SU-DHL-6 (cell line): ENCODE results near the gene LRFN2.

ENCODE experiments used
- H2AFZ ChIP-seq: fragments of 200-600 bp; sonication (generic); 2 replicates; pipeline ENCODE4 v1.6.1; 2014; ENCODE audit warnings: low read depth, mild to moderate bottlenecking, moderate library complexity, mixed read lengths, antibody characterized with exemption, low read length; ENCODE audit not compliant: severe bottlenecking
- H3F3A ChIP-seq: fragments of 200-600 bp; shearing (Covaris generic); 2 replicates; pipeline ENCODE4 v1.6.0; 2016; ENCODE audit warnings: antibody characterized with exemption, mild to moderate bottlenecking; ENCODE audit not compliant: insufficient read depth
- H3K27ac ChIP-seq: fragments of 200-600 bp; sonication (generic); 2 replicates; pipeline ENCODE4 v1.5.1; 2016; ENCODE audit warnings: low read depth, mild to moderate bottlenecking, low read length, moderate library complexity, mixed read lengths
- H3K27me3 ChIP-seq: fragments of 200-600 bp; sonication (generic), shearing (Covaris generic); 2 replicates; pipeline ENCODE4 v1.6.0; 2014; ENCODE audit warnings: mild to moderate bottlenecking, low read length
- H3K36me3 ChIP-seq: fragments of 200-600 bp; sonication (generic); 2 replicates; pipeline ENCODE4 v1.6.1; 2014; ENCODE audit warnings: mild to moderate bottlenecking, low read length, mixed read lengths
- H3K4me2 ChIP-seq: fragments of 300-600, 200-600 bp; shearing (Covaris generic), sonication (generic); 2 replicates; pipeline ENCODE4 v1.6.0; 2014; ENCODE audit warnings: low read length, low read depth, mild to moderate bottlenecking; ENCODE audit not compliant: poor library complexity, severe bottlenecking
- H3K4me3 ChIP-seq: fragments of 200-600 bp; sonication (generic); 2 replicates; pipeline ENCODE4 v1.5.1; 2014; ENCODE audit warnings: antibody characterized with exemption, low read length, mild to moderate bottlenecking, mixed read lengths; ENCODE audit not compliant: insufficient read depth, poor library complexity, severe bottlenecking
- H3K79me2 ChIP-seq: fragments of 200-600 bp; sonication (generic); 2 replicates; pipeline ENCODE4 v1.6.1; 2014; ENCODE audit warnings: mild to moderate bottlenecking, low read length, moderate library complexity; ENCODE audit not compliant: insufficient read depth
- H3K9ac ChIP-seq: fragments of 200-600 bp; sonication (generic); 2 replicates; pipeline ENCODE4 v1.7.0; 2014; ENCODE audit warnings: mild to moderate bottlenecking, low read length
- H3K9me2 ChIP-seq: fragments of 200-600 bp; sonication (generic); replicated peaks from 2 replicates; pipeline ENCODE4 v1.6.1; 2014; ENCODE audit warnings: low read length; ENCODE audit not compliant: insufficient read depth
- H3K9me3 ChIP-seq: fragments of 200-600 bp; sonication (generic); 2 replicates; pipeline ENCODE4 v1.6.1; 2014; ENCODE audit warnings: low read length, mixed read lengths; ENCODE audit not compliant: insufficient read depth
- H4K20me1 ChIP-seq: fragments of 200-600 bp; sonication (generic); 2 replicates; pipeline ENCODE4 v1.6.1; 2014; ENCODE audit warnings: low read depth, mild to moderate bottlenecking, antibody characterized with exemption, low read length, moderate library complexity, mixed read lengths
- EZH2phosphoT487 ChIP-seq: fragments of 200-600 bp; sonication (generic), shearing (Covaris generic); conservative IDR thresholded peaks from 2 replicates; pipeline ENCODE4 v1.6.1; 2018; ENCODE audit warnings: mild to moderate bottlenecking, antibody characterized with exemption, low read length, moderate library complexity, mixed read lengths
- TF ChIP-seq, protein P1 (sequence below): fragments of 200-600 bp; sonication (generic); IDR thresholded peaks from one replicate; pipeline ENCODE4 v1.5.1; 2017; ENCODE audit warnings: antibody characterized with exemption, mild to moderate bottlenecking, low read length, moderate library complexity; ENCODE audit not compliant: insufficient read depth, poor library complexity, severe bottlenecking

The LRFN2 gene

DNA sequence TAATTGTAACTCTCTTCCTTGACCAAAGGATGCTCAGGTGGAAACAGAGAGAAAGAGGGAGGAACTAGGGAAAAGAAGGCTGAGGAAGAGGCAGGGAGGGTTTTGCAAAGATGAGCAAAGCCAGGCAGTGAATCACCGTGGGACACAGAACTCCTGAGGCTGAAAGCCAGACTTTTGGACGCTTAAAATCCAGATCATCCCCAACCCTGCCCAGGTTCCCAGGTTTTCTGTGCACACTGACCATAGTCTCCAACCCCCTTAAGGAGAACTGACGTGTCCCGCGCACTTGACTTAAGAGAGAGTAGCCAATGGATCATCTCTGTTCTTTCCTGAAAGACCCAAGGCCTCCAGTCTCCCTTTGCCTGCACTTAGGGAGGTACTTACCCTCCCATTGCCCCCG lies 75.3 kb downstream of the LRFN2 start:
- Histone ChIP-seq H3K9me3 (no peaks in the 10 kb centered on the region), H3K9me2 (no peaks in the 10 kb centered on the region), H4K20me1 (no peaks in the 10 kb centered on the region; the same call in 1 of the 2 replicates), H3K4me3 (no peak overlapping the region), H3K9ac (no peak overlapping the region), H3K79me2 (no peaks in the 10 kb centered on the region), H3K27me3 (no peaks in the 10 kb centered on the region), H3K36me3 (no peaks in the 10 kb centered on the region), H3F3A (no peaks in the 10 kb centered on the region), H3K27ac (no peak overlapping the region), H3K4me2 (no peak overlapping the region), H2AFZ (no peak overlapping the region)
- TF ChIP-seq, protein P1, sequence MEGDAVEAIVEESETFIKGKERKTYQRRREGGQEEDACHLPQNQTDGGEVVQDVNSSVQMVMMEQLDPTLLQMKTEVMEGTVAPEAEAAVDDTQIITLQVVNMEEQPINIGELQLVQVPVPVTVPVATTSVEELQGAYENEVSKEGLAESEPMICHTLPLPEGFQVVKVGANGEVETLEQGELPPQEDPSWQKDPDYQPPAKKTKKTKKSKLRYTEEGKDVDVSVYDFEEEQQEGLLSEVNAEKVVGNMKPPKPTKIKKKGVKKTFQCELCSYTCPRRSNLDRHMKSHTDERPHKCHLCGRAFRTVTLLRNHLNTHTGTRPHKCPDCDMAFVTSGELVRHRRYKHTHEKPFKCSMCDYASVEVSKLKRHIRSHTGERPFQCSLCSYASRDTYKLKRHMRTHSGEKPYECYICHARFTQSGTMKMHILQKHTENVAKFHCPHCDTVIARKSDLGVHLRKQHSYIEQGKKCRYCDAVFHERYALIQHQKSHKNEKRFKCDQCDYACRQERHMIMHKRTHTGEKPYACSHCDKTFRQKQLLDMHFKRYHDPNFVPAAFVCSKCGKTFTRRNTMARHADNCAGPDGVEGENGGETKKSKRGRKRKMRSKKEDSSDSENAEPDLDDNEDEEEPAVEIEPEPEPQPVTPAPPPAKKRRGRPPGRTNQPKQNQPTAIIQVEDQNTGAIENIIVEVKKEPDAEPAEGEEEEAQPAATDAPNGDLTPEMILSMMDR = no peak
- TF ChIP-seq EZH2phosphoT487 = no peak

DNA sequence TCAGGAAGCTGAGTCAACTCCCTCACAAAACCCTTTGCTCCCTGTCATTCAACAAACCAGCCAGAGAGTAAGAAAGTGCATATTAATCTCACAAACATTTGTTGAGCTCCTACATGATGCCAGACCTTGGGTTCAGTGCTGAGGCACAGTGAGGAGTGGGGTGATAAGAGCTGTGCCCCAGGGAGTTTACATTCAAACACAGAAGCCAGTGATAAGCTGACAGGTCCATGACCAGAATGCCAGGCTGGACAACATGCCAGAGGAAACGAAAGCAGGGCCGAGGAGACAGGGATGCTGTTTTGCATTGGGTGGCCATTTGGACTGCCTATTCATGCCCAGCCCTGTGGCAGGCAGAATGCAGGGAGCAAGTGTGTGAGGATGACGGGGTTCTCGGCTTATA lies 76.7 kb downstream of the LRFN2 start:
- H4K20me1 ChIP-seq = no peaks in the 10 kb centered on the region; the same call in 1 of the 2 replicates
- H3K79me2 ChIP-seq = no peaks in the 10 kb centered on the region
- no peak overlapping the region for H3K4me2 ChIP-seq
- H3K9me3 ChIP-seq = no peaks in the 10 kb centered on the region
- TF ChIP-seq EZH2phosphoT487 = no peak
- TF ChIP-seq, protein P1 = no peak
- H2AFZ ChIP-seq = no peak overlapping the region
- no peaks in the 10 kb centered on the region for H3F3A ChIP-seq
- H3K27me3 ChIP-seq = no peaks in the 10 kb centered on the region
- no peak overlapping the region for H3K4me3 ChIP-seq
- H3K9ac ChIP-seq = no peak overlapping the region
- H3K36me3 ChIP-seq = no peaks in the 10 kb centered on the region
- no peak overlapping the region for H3K27ac ChIP-seq
- no peaks in the 10 kb centered on the region for H3K9me2 ChIP-seq

DNA sequence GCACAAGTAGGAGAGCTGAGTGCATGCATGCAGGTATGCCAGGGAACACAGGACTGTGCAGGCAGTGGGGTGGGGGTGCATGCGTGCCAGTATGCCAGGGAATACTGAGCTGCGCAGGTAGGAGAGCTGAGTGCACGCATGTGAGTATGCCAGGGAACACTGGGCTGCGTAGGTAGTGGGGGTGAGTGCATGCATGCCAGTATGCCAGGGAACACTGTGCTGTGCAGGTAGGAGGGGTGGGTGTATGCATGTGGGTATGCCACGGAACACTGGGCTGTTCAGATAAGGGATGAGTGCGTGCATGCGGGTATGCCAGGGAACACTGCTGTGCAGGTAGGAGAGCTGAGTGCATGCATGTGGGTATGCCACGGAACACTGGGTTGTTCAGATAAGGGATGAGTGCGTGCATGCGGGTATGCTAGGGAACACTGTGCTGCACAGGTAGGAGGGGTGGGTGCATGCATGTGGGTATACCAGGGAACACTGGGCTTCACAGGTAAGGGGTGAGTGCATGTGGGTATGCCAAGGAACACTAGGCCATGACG lies 77.4 kb downstream of the LRFN2 start:
- H3K4me3 ChIP-seq = no peak overlapping the region
- H3K9me2 ChIP-seq = no peaks in the 10 kb centered on the region
- no peaks in the 10 kb centered on the region for H3K27me3 ChIP-seq
- H3K4me2 ChIP-seq = no peak overlapping the region
- no peak overlapping the region for H2AFZ ChIP-seq
- TF ChIP-seq, protein P1 = no peak
- no peak for TF ChIP-seq EZH2phosphoT487
- H4K20me1 ChIP-seq = no peaks in the 10 kb centered on the region; the same call in 1 of the 2 replicates
- no peaks in the 10 kb centered on the region for H3F3A ChIP-seq
- H3K27ac ChIP-seq = no peak overlapping the region
- H3K36me3 ChIP-seq = no peaks in the 10 kb centered on the region
- H3K9ac ChIP-seq = no peak overlapping the region
- no peaks in the 10 kb centered on the region for H3K79me2 ChIP-seq
- no peaks in the 10 kb centered on the region for H3K9me3 ChIP-seq

DNA sequence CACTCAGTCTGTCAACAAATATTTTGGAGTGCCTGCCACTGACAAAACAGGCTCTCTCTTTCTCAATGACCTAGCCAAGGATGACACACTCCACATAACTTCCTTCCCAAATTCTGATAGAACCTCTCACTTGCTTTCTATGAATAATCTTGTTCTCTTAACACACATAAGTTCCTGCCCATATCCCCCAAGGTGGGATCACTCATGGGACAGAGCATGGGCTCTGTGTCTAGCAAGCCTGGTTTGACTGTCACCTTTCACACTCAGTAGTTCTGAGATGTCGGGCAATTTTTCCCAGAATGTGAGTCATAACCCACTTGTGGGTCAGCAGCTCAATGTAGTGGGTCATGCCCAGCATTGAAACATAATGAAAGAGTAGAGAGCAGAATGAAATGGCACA lies 78.1 kb downstream of the LRFN2 start:
- no peaks in the 10 kb centered on the region for H3K36me3 ChIP-seq
- no peaks in the 10 kb centered on the region; the same call in 1 of the 2 replicates for H4K20me1 ChIP-seq
- H3K27me3 ChIP-seq = no peaks in the 10 kb centered on the region
- no peak overlapping the region for H2AFZ ChIP-seq
- no peak for TF ChIP-seq EZH2phosphoT487
- TF ChIP-seq, protein P1 = no peak
- no peak overlapping the region for H3K9ac ChIP-seq
- H3K79me2 ChIP-seq = no peaks in the 10 kb centered on the region
- no peaks in the 10 kb centered on the region for H3K9me3 ChIP-seq
- H3F3A ChIP-seq = no peaks in the 10 kb centered on the region
- H3K9me2 ChIP-seq = no peaks in the 10 kb centered on the region
- H3K4me3 ChIP-seq = no peak overlapping the region
- H3K4me2 ChIP-seq = no peak overlapping the region
- H3K27ac ChIP-seq = no peak overlapping the region
